Endodermal cell (in vitro differentiated cells): ENCODE measurements around the gene KRT27. TPM values are rescaled to one million over a fixed set of nuclear protein-coding genes. Genes with fewer than 3 reads are reported as not detected.

Source experiments
- DNase-seq: peaks from one replicate; pipeline ENCODE4 v3.0.0-alpha.2; 2017
- H3K27ac ChIP-seq: 2 replicates; pipeline ENCODE4 v1.5.1; 2013; ENCODE audit warnings: mild to moderate bottlenecking, low read depth, low read length, moderate library complexity
- H3K27me3 ChIP-seq: 2 replicates; pipeline ENCODE4 v1.6.1; 2013; ENCODE audit warnings: mild to moderate bottlenecking, low read length, moderate library complexity; ENCODE audit not compliant: insufficient read depth, control insufficient read depth, poor library complexity, severe bottlenecking
- H3K36me3 ChIP-seq: 2 replicates; pipeline ENCODE4 v1.7.0; 2013; ENCODE audit warnings: mild to moderate bottlenecking, low read length, moderate library complexity; ENCODE audit not compliant: control insufficient read depth, insufficient read depth
- H3K4me1 ChIP-seq: one replicate; pipeline ENCODE4 v1.7.0; 2013; ENCODE audit warnings: low read length; ENCODE audit not compliant: control insufficient read depth, insufficient read depth
- H3K4me3 ChIP-seq: 2 replicates; pipeline ENCODE4 v1.5.1; 2013; ENCODE audit warnings: mild to moderate bottlenecking, low read length, moderate library complexity
- H3K9ac ChIP-seq: 2 replicates; pipeline ENCODE4 v1.6.1; 2013; ENCODE audit warnings: mild to moderate bottlenecking, low read length, moderate library complexity; ENCODE audit not compliant: poor library complexity, severe bottlenecking; ENCODE audit errors: extremely low read depth
- H3K9me3 ChIP-seq: 2 replicates; pipeline ENCODE4 v1.6.1; 2013; ENCODE audit warnings: mild to moderate bottlenecking, low read length, moderate library complexity; ENCODE audit not compliant: control insufficient read depth
- H3K27ac Mint-ChIP-seq: 2 replicates; pipeline ENCODE4 v1.8.0; 2020; ENCODE audit warnings: mixed read lengths
- H3K27me3 Mint-ChIP-seq: 2 replicates; pipeline ENCODE4 v1.8.0; 2021; ENCODE audit warnings: mild to moderate bottlenecking, mixed read lengths; ENCODE audit not compliant: insufficient read depth
- H3K36me3 Mint-ChIP-seq: 2 replicates; pipeline ENCODE4 v1.8.0; 2020; ENCODE audit warnings: low read depth, mixed read lengths
- H3K4me1 Mint-ChIP-seq: 2 replicates; pipeline ENCODE4 v1.8.0; 2020; ENCODE audit warnings: mixed read lengths
- H3K4me3 Mint-ChIP-seq: 2 replicates; pipeline ENCODE4 v1.8.0; 2020; ENCODE audit warnings: mild to moderate bottlenecking, moderate library complexity, mixed read lengths
- H3K9me3 Mint-ChIP-seq: 2 replicates; pipeline ENCODE4 v1.8.0; 2020; ENCODE audit warnings: mild to moderate bottlenecking, mixed read lengths
- WGBS, 2 experiments: methylation state at CpG; one replicate each; pipeline versions ENCODE4 v1.1.5 to v1.1.7; 2013; ENCODE audit warnings: missing lambda C conversion rate in 2 of 2, mixed read lengths in 1 of 2; ENCODE audit not compliant: insufficient coverage in 1 of 2, insufficient read length in 1 of 2; 5-methylcytosine and 5-hydroxymethylcytosine counted together
- total RNA-seq, 2 donors: library from RNA; stranded (reverse); fragmentation: NEBNext Ultra II Directional in 1 of 2; extraction: Animal tissue kit (Norgen Biotek cat#: 25700) in 1 of 2; gene quantifications; 2 replicates in 1 of 2; 3 replicates in 1 of 2; pipeline ENCODE4 v1.2.1, GENCODE V29; 2021
- TF ChIP-seq, protein P1 (sequence below): fragments of 200-600 bp; sonication (generic); conservative IDR thresholded peaks from 2 replicates; pipeline ENCODE4 v1.5.0; 2021; ENCODE audit warnings: antibody characterized with exemption, mild to moderate bottlenecking

Gene KRT27
- total RNA-seq, 2 donors from 2014 or later: not detected

GRCh38 chr17:40827746-40828453 lies 45.5 kb upstream of the KRT27 start:
- Mint-ChIP-seq H3K27ac (no peak overlapping the region), H3K36me3 (no peaks in the 10 kb centered on the region), H3K4me1 (no peaks in the 10 kb centered on the region), H3K27me3 (peaks cover 90% of the 10 kb centered on the region), H3K9me3 (no peaks in the 10 kb centered on the region), H3K4me3 (no peak overlapping the region)
- H3K9me3 ChIP-seq: no peaks in the 10 kb centered on the region
- peaks cover 9% of the 10 kb centered on the region for H3K27me3 ChIP-seq
- no peak overlapping the region for H3K27ac ChIP-seq
- H3K9ac ChIP-seq: no peak overlapping the region
- no peak for DNase-seq
- H3K4me3 ChIP-seq: no peak overlapping the region
- TF ChIP-seq, protein P1, sequence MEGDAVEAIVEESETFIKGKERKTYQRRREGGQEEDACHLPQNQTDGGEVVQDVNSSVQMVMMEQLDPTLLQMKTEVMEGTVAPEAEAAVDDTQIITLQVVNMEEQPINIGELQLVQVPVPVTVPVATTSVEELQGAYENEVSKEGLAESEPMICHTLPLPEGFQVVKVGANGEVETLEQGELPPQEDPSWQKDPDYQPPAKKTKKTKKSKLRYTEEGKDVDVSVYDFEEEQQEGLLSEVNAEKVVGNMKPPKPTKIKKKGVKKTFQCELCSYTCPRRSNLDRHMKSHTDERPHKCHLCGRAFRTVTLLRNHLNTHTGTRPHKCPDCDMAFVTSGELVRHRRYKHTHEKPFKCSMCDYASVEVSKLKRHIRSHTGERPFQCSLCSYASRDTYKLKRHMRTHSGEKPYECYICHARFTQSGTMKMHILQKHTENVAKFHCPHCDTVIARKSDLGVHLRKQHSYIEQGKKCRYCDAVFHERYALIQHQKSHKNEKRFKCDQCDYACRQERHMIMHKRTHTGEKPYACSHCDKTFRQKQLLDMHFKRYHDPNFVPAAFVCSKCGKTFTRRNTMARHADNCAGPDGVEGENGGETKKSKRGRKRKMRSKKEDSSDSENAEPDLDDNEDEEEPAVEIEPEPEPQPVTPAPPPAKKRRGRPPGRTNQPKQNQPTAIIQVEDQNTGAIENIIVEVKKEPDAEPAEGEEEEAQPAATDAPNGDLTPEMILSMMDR: no peak
- no peaks in the 10 kb centered on the region for H3K36me3 ChIP-seq
- no peaks in the 10 kb centered on the region for H3K4me1 ChIP-seq
- WGBS, 2 experiments: 91 to 94% methylated on average over 4 to 6 of the region's 7 CpGs

DNA sequence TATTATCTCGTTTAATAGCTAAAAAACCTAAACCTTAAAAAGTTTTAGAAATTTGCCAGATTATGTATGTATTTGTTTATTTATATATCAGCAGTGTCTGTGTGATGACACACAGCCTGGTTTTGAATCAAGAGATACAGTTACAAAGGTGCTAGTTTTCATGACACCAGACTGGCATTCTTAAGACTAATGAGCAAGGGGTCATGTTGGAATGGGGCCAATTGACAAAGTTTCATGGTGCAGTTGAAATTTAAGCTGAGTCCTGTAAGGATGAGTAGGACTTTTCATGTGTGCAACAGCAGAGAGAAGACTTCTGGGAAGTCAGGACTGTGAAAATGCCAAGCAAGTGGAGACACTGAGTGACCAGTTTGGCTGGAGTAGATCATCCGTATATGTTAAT lies 43.2 kb upstream of the KRT27 start:
- Mint-ChIP-seq H3K4me3 (no peak overlapping the region), H3K27ac (no peak overlapping the region), H3K27me3 (peaks cover 93% of the 10 kb centered on the region), H3K36me3 (no peaks in the 10 kb centered on the region), H3K9me3 (no peaks in the 10 kb centered on the region), H3K4me1 (no peaks in the 10 kb centered on the region)
- WGBS, 2 experiments: 100% methylated on average over 1 to 2 of the region's 2 CpGs
- no peak overlapping the region for H3K9ac ChIP-seq
- no peaks in the 10 kb centered on the region for H3K9me3 ChIP-seq
- H3K4me1 ChIP-seq: no peaks in the 10 kb centered on the region
- TF ChIP-seq, protein P1: no peak
- no peak overlapping the region for H3K4me3 ChIP-seq
- no peak for DNase-seq
- no peaks in the 10 kb centered on the region for H3K36me3 ChIP-seq
- no peak overlapping the region for H3K27ac ChIP-seq
- H3K27me3 ChIP-seq: peaks cover 23% of the 10 kb centered on the region

DNA sequence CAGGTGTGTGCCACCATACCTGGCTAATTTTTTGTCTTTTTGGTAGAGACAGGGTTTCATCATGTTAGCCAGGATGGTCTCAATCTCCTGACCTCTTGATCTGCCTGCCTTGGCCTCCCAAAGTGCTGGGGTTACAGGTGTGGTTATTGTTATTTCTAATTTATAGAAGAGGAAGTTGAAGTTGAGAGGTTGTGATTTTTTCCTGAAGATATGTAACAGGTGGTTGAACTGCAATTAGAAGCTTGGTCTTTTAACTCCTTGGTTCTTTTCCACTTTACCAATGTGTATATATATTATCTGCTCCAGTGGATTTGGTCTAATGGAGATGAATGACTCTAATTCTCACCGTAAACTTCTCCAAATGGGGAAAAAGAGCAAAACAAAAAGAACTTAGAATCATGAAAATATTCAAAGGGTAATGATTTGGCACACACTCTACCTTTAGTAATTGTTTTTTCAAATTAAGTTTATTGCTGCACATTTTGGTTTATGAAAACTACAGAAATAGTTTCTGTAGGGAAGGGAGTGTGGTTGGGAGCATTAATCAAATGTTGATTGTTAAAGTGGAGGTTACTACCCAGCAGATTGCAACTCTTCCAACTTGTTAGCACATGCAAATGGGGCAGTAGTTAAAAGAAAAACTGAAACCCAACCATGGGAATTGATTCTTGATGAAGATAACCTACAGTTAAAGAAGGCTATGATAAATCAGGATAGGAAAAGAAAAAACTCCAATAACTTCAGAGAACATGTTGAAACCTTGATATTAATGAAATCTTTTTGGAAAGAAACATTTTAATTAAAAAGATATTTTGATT lies 41.9 kb upstream of the KRT27 start:
- no peaks in the 10 kb centered on the region for H3K9me3 ChIP-seq
- H3K4me3 Mint-ChIP-seq: no peak overlapping the region
- H3K9ac ChIP-seq: no peak overlapping the region
- TF ChIP-seq, protein P1: no peak
- WGBS, 2 experiments: 88 to 100% methylated on average over 1 of the region's 1 CpG
- no peak overlapping the region for H3K27ac ChIP-seq
- H3K27ac Mint-ChIP-seq: no peak overlapping the region
- H3K27me3 ChIP-seq: peaks cover 23% of the 10 kb centered on the region
- H3K4me1 Mint-ChIP-seq: no peaks in the 10 kb centered on the region
- no peaks in the 10 kb centered on the region for H3K36me3 ChIP-seq
- no peaks in the 10 kb centered on the region for H3K36me3 Mint-ChIP-seq
- H3K4me3 ChIP-seq: no peak overlapping the region
- no peaks in the 10 kb centered on the region for H3K4me1 ChIP-seq
- DNase-seq: no peak
- H3K9me3 Mint-ChIP-seq: peaks cover 7% of the 10 kb centered on the region
- H3K27me3 Mint-ChIP-seq: peaks cover 94% of the 10 kb centered on the region
